HepG2 (cell line): Measurements from ENCODE around the gene SMURF2. TPM values are rescaled to one million over a fixed set of nuclear protein-coding genes. Genes with fewer than 3 reads are reported as not detected.

Source experiments
- AKAP8 ChIP-seq: sonication (generic); formaldehyde crosslinking; IDR thresholded peaks from 2 replicates; pipeline ENCODE4 v1.5.1; 2020; ENCODE audit warnings: mild to moderate bottlenecking, missing genetic modification reagents
- LBX2 ChIP-seq: sonication (generic); formaldehyde crosslinking; IDR thresholded peaks from 2 replicates; pipeline ENCODE4 v1.5.0; 2020; ENCODE audit warnings: missing genetic modification reagents, mild to moderate bottlenecking, borderline replicate concordance
- NKX3-1 ChIP-seq: sonication (generic); formaldehyde crosslinking; IDR thresholded peaks from 2 replicates; pipeline ENCODE4 v1.5.0; 2020; ENCODE audit warnings: missing genetic modification reagents
- PATZ1 ChIP-seq: sonication (generic); formaldehyde crosslinking; IDR thresholded peaks from 2 replicates; pipeline ENCODE4 v1.4.0; 2020; ENCODE audit warnings: missing genetic modification reagents
- PHF21A ChIP-seq: sonication (generic); formaldehyde crosslinking; IDR thresholded peaks from 2 replicates; pipeline ENCODE4 v1.5.0; 2020; ENCODE audit warnings: mild to moderate bottlenecking, missing genetic modification reagents
- RBM22 ChIP-seq: fragments of 200-400 bp; formaldehyde crosslinking; optimal IDR thresholded peaks from 2 replicates; pipeline ENCODE3; 2017; ENCODE audit warnings: mild to moderate bottlenecking, low read length, moderate library complexity
- REL ChIP-seq: sonication (generic); formaldehyde crosslinking; conservative IDR thresholded peaks from 2 replicates; pipeline ENCODE4 v1.8.0; 2022; ENCODE audit warnings: mild to moderate bottlenecking, missing genetic modification reagents, moderate library complexity
- SALL2 ChIP-seq: sonication (generic); formaldehyde crosslinking; IDR thresholded peaks from 2 replicates; pipeline ENCODE4 v1.8.1; 2023; ENCODE audit warnings: mild to moderate bottlenecking, missing genetic modification reagents, inconsistent platforms
- TRIM24 ChIP-seq: sonication (generic); formaldehyde crosslinking; IDR thresholded peaks from 2 replicates; pipeline ENCODE4 v1.8.0; 2022; ENCODE audit warnings: mild to moderate bottlenecking, missing genetic modification reagents
- ZNF547 ChIP-seq: sonication (generic); formaldehyde crosslinking; IDR thresholded peaks from 2 replicates; pipeline ENCODE4 v1.5.1; 2020; ENCODE audit warnings: mild to moderate bottlenecking, missing genetic modification reagents
- ZNF569 ChIP-seq: sonication (generic); formaldehyde crosslinking; IDR thresholded peaks from 2 replicates; pipeline ENCODE4 v1.5.0; 2020; ENCODE audit warnings: mild to moderate bottlenecking, missing genetic modification reagents, moderate library complexity, borderline replicate concordance
- ZNF570 ChIP-seq: sonication (generic); formaldehyde crosslinking; IDR thresholded peaks from 2 replicates; pipeline ENCODE4 v1.4.0; 2020; ENCODE audit warnings: mild to moderate bottlenecking, missing genetic modification reagents, borderline replicate concordance
- ZNF724P ChIP-seq: sonication (generic); formaldehyde crosslinking; IDR thresholded peaks from 2 replicates; pipeline ENCODE4 v1.8.0; 2022; ENCODE audit warnings: missing genetic modification reagents, borderline replicate concordance
- polyA plus RNA-seq, 8 experiments: library from polyadenylated mRNA; depleted of rRNA in 3 of 8; stranded (reverse) in 7 of 8; unstranded in 1 of 8; fragments of >200 nt; fragmentation: Illumina TruSeq in 4 of 8; extraction: Trizol in 4 of 8; gene quantifications; 2 replicates each; pipeline versions ENCODE4 v1.2.1 to v1.2.3, GENCODE V29; 2011 to 2016; ENCODE audit warnings: low read depth in 4 of 8, missing spikeins in 1 of 8, mixed read lengths in 1 of 8; ENCODE audit not compliant: insufficient read depth in 1 of 8
- total RNA-seq, 5 experiments: library from RNA; depleted of rRNA; stranded (reverse); fragments of >200 nt; fragmentation: Illumina TruSeq; extraction: Trizol; gene quantifications; 2 replicates each; pipeline ENCODE4 v1.2.3, GENCODE V29; 2016; ENCODE audit warnings: low read depth in 1 of 5
- TF ChIP-seq, protein P1 (sequence below): sonication (generic); formaldehyde crosslinking; IDR thresholded peaks from 2 replicates; pipeline ENCODE4 v1.8.1; 2022; ENCODE audit warnings: low read depth, mild to moderate bottlenecking, missing genetic modification reagents
- TF ChIP-seq, protein P2 (sequence below): sonication (generic); formaldehyde crosslinking; IDR thresholded peaks from 2 replicates; pipeline ENCODE4 v1.8.1; 2023; ENCODE audit warnings: mild to moderate bottlenecking, missing genetic modification reagents
- TF ChIP-seq, protein P3 (sequence below): sonication (generic); formaldehyde crosslinking; IDR thresholded peaks from 2 replicates; pipeline ENCODE4 v1.4.0; 2020; ENCODE audit warnings: mild to moderate bottlenecking, missing genetic modification reagents
- TF ChIP-seq, protein P4 (sequence below): sonication (generic); formaldehyde crosslinking; IDR thresholded peaks from 2 replicates; pipeline ENCODE4 v1.4.0; 2020; ENCODE audit warnings: missing genetic modification reagents
- TF ChIP-seq, protein P5 (sequence below): sonication (generic); formaldehyde crosslinking; IDR thresholded peaks from 2 replicates; pipeline ENCODE4 v1.5.1; 2020; ENCODE audit warnings: missing genetic modification reagents, mild to moderate bottlenecking, borderline replicate concordance

Gene SMURF2
- total and polyA plus RNA-seq, 2 of the 13 experiments (the other 11 are each of a cell fraction or from before 2014, with no cell fraction given): 14.9 to 24.3 TPM

- TF ChIP-seq, protein P1, sequence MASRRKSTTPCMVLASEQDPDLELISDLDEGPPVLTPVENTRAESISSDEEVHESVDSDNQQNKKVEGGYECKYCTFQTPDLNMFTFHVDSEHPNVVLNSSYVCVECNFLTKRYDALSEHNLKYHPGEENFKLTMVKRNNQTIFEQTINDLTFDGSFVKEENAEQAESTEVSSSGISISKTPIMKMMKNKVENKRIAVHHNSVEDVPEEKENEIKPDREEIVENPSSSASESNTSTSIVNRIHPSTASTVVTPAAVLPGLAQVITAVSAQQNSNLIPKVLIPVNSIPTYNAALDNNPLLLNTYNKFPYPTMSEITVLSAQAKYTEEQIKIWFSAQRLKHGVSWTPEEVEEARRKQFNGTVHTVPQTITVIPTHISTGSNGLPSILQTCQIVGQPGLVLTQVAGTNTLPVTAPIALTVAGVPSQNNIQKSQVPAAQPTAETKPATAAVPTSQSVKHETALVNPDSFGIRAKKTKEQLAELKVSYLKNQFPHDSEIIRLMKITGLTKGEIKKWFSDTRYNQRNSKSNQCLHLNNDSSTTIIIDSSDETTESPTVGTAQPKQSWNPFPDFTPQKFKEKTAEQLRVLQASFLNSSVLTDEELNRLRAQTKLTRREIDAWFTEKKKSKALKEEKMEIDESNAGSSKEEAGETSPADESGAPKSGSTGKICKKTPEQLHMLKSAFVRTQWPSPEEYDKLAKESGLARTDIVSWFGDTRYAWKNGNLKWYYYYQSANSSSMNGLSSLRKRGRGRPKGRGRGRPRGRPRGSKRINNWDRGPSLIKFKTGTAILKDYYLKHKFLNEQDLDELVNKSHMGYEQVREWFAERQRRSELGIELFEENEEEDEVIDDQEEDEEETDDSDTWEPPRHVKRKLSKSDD (CRISPR knock-in tag): peak; percentile 90
- TF ChIP-seq NKX3-1 (no peak), RBM22 (peak; percentile 72), LBX2 (CRISPR knock-in tag) (no peak), PHF21A (CRISPR knock-in tag) (no peak), ZNF569 (CRISPR knock-in tag) (no peak), REL (CRISPR knock-in tag) (0 out of 2 replicates have a peak, but pooled peaks have one; percentile 17), TRIM24 (CRISPR knock-in tag) (no peak), ZNF547 (peak; percentile 18), ZNF724P (no peak), AKAP8 (0 out of 2 replicates have a peak, but pooled peaks have one; percentile 15), PATZ1 (CRISPR knock-in tag) (no peak; the same call in 1 of the 2 replicates), SALL2 (CRISPR knock-in tag) (no peak), ZNF570 (CRISPR knock-in tag) (no peak)
- TF ChIP-seq, protein P2, sequence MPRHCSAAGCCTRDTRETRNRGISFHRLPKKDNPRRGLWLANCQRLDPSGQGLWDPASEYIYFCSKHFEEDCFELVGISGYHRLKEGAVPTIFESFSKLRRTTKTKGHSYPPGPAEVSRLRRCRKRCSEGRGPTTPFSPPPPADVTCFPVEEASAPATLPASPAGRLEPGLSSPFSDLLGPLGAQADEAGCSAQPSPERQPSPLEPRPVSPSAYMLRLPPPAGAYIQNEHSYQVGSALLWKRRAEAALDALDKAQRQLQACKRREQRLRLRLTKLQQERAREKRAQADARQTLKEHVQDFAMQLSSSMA (CRISPR knock-in tag): 0 out of 2 replicates have a peak, but pooled peaks have one; percentile 13
- TF ChIP-seq, protein P3, sequence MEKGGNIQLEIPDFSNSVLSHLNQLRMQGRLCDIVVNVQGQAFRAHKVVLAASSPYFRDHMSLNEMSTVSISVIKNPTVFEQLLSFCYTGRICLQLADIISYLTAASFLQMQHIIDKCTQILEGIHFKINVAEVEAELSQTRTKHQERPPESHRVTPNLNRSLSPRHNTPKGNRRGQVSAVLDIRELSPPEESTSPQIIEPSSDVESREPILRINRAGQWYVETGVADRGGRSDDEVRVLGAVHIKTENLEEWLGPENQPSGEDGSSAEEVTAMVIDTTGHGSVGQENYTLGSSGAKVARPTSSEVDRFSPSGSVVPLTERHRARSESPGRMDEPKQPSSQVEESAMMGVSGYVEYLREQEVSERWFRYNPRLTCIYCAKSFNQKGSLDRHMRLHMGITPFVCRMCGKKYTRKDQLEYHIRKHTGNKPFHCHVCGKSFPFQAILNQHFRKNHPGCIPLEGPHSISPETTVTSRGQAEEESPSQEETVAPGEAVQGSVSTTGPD (CRISPR knock-in tag): no peak; the same call in 1 of the 2 replicates
- TF ChIP-seq, protein P4, sequence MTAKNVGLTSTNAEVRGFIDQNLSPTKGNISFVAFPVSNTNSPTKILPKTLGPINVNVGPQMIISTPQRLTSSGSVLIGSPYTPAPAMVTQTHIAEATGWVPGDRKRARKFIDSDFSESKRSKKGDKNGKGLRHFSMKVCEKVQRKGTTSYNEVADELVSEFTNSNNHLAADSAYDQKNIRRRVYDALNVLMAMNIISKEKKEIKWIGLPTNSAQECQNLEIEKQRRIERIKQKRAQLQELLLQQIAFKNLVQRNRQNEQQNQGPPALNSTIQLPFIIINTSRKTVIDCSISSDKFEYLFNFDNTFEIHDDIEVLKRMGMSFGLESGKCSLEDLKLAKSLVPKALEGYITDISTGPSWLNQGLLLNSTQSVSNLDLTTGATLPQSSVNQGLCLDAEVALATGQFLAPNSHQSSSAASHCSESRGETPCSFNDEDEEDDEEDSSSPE (CRISPR knock-in tag): peak; percentile 63
- TF ChIP-seq, protein P5, sequence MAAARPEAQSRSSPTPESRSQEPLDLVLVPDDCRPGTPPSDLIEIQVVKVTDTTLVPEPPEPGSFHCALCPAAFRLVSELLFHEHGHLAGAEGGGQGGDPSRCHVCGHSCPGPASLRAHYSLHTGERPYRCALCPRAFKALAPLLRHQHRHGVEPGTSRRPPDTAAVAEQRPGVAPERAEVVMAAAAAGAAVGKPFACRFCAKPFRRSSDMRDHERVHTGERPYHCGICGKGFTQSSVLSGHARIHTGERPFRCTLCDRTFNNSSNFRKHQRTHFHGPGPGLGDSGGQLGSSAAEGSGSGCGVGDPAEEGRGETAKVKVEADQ (CRISPR knock-in tag): no peak
Observed at GRCh38 chr17:64505340-64506200, 156.5 kb downstream of the SMURF2 start (continued).
